ENCODE results near the gene SEC62.
A peak's percentile ranks its signal among the peaks of the same experiment; 100 is the strongest.

The SEC62 gene, protein sequence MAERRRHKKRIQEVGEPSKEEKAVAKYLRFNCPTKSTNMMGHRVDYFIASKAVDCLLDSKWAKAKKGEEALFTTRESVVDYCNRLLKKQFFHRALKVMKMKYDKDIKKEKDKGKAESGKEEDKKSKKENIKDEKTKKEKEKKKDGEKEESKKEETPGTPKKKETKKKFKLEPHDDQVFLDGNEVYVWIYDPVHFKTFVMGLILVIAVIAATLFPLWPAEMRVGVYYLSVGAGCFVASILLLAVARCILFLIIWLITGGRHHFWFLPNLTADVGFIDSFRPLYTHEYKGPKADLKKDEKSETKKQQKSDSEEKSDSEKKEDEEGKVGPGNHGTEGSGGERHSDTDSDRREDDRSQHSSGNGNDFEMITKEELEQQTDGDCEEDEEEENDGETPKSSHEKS

DNA sequence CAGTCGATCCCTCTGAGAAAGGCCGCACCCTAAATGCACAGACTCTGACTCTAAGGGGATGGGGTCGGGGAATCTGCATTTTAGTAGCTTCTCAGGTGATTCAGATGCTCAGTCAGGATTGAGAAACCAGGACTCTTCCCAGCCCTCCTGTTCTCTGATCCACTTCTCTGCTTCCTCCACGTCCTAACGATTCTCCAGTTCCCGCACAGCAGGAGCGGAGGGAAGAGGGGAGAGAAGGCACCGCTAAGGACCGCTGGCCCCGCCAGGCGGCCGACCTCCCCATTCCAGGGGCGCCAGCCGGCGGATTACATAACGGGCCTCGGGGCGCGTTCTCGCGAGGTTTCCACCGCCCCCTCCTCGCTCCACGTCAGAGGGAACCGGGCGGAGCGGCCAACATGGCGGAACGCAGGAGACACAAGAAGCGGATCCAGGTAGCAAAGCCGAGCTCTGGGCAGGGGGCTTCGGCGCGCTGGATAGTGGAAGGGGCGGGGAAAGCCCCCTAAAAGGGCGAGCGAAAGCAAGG is at the start of gene SEC62:
Gene SEC62, plus strand, starts transcription at position 380 of the 523 bp plus-strand sequence. Its CDS starts 16 bp downstream, at position 396.
- DNase-seq (ENCODE audit: low read depth), result peak; percentile 63

DNA sequence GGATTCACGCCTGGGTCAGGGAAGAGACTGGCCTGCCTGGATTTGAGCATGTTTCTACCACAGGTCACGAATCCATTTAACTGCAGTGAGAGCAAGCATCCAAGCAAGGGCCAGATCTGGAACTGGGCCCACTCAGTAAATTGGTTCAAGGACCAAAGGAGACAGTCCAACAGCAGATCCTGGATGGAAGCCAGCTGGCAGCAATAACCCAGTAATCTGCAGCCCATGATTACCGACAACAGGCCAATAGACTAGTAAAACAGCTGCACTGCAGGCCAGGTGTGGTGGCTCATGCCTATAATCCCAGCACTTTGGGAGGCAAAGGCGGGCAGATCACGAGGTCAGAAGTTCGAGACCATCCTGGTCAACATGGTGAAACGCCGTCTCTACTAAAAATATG is 43.4 kb upstream of the SEC62 start:
- no peak for DNase-seq (ENCODE audit: low read depth)

DNA sequence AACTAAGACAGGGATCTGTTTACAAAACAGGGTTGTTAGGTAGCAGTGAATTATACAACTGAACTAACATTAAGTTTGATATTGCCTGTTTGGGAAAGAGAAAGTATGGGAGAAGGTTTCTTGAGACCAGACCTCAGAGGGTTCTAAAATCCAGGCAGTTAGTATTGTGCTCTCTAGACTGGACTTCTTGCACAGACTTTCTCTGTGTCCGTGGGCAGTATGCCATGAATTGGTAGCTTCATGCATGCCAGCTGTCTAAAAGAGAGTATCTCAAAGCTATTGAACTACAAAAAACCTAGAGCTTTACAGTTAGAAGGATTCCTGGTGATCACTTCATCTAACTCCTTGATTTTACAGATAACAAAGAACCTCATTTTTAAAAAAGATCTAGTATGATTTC is 42.8 kb upstream of the SEC62 start:
- DNase-seq (ENCODE audit: low read depth), result no peak

DNA sequence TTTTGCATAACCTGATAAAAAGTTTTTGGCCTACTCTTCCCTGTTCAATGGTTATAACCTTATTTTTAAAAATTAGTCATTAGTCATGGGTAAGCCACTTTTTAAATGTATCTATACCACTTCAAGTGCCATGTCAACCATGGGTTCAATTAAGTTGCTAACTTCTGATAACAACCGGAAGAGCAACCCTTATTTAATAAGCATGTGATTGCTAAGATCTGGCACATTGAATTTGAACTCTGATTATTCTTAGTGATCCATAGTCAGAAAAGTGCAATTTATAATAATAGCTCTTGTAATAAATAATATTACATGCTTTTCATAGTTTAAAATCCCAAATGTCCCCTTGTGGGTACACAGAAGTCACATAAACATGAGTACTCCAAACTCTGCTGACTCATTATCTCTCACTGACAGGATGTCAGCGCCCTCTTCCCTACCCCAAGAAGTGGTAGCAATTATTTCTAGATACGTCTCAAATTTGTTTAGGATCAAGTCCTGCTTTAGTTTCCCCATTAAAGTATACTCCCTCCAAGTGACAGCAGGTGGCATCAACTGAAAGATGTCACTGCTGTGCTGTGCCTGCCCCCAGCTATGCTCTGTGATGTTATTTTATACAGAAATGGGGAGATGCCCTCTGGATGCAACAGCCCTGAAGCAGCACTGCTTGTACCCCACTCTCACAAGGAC is 36.6 kb upstream of the SEC62 start:
- DNase-seq (ENCODE audit: low read depth), result no peak

DNA sequence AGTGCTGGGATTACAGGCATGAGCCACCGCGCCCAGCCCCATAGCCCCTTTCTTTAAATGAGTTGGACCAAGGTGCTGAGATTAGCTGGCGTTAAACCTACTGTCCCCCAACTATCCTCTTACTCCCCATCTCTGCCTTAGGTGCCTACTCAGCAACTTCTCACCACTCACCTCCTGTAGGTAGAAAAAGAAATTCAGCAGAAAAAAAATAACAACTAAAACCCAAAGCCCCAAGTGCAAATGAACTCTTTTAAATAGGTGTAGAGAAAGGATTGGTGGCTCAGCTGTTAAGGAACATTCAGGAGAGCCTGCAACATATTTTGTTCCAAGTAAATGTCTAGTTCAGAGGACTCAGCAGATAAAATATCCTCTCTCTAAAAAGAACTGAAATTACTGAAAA is 35.8 kb upstream of the SEC62 start:
- DNase-seq (ENCODE audit: low read depth), result no peak

DNA sequence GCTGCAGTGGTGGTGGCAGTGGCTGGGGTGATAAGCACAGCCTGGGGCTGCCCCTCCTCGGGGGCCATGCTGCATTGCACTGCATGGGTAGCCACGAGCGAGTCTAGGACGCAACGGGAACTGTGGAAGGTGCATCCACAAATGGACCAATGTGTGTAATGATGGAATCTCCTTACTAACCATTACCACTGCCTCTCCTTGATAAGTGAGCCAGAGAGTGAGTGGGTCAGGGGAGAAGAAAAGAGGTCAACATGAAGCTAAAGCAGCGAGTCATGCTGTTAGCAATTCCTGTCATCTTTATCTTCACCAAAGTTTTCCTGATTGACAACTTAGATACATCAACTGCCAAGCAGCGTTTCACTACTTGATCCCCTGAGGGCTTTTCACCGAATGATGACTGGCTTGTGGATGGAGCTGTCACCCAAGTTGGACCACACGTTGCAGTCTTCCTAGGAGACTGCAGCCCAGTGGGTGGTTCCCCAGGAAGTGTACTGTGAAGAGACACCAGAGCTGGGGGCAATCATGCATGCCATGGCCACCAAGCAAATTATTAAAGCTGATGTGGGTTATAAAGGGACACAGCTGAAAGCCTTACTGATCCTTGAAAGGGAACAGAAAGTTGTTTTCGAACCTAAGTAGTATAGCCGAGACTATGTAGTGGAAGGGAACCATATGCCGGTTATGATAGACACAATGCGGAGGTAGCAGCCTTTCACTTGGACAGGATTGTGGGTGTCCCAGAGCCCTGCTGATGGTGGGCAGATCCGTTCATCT is 34.7 kb upstream of the SEC62 start:
- DNase-seq (ENCODE audit: low read depth), result no peak

DNA sequence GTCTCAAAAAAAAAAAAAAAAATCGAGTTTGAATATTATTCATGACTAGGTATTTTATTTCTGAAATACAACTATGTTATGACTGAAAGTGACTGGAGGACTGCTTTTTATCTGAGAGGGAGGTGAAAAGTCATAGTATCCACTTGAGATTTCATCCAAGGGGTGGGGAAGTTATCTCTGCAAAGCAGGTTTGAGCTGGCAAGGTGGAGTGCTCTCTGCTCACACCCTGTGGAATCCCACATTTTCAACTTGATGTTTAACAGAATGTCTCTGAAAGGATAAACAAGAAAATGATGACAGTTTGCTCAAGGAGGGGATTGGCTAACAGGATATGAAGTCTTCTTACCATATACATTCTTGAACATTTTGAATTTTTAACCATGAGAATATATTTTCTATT is 27.3 kb upstream of the SEC62 start:
- DNase-seq (ENCODE audit: low read depth), result no peak

DNA sequence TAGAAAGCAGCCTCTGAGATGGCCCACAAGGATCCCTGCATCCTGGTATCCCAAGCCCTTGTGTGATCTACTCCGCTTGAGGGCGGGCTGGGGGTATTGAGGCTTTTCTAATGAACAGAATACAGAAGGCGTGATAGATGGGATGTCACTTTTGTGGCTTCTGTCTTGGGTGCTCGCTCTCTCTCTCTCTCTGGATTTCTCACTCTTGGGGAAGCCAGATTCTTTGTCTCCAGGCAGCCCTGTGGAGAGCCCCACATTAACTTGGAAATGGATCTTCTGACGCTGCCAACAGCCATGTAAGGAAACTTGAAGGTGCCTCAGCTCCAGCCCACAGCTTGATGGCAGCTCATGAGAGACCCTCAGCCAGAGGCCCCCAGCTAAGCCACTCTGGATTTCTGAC is 26.9 kb upstream of the SEC62 start:
- DNase-seq (ENCODE audit: low read depth), result no peak

DNA sequence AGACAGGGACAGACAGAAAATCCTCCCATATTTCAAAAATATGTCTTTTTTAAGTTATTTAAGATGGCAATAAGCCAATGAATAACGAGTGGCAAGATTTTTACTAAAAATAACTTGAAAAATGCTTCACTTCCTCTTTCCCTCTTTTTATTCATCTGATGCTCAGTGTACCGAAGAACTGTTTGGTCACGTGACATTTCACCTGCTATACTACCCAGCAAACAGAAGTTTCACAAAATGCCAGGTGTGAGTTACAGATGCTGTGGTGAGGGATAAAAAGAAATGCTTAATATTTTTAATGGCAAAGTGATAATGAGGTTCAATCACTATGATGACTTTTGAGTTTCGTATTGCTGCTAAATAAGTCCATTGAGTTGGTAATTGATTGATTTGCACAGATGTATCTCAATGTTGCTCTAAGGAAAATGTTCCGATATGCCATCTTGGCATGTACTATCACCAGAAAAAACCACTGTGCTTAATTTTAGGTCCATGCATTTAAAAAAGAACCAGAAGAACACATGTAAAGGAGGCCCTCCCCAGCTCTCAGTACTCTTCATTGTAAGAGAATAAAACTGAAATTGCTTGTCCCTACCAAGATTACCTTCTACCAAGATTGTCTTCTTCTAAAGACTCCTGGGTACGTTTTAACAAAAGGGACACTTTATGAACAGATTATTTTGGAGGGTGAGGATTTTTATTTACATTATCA is 26.0 kb upstream of the SEC62 start:
- no peak for DNase-seq (ENCODE audit: low read depth)

DNA sequence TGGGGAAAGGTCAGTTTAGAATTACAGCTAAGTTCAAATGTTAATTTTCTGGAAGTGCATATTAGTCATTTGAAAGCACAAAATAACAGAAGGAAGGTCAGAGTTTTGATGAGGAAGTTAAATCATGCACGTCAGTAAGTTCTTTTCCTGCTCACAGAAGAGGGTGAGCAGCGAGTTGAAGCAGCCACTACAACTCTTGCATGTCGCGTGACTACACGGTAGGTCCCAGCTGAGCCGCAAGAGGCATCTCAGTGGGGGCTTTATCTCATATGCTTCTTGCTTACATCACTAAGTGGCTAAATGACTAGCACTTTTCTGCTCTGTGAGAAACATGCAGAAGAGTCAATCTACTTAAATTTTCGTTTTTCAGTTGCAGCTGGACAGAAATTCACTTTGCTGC is 21.3 kb upstream of the SEC62 start:
- no peak for DNase-seq (ENCODE audit: low read depth)

DNA sequence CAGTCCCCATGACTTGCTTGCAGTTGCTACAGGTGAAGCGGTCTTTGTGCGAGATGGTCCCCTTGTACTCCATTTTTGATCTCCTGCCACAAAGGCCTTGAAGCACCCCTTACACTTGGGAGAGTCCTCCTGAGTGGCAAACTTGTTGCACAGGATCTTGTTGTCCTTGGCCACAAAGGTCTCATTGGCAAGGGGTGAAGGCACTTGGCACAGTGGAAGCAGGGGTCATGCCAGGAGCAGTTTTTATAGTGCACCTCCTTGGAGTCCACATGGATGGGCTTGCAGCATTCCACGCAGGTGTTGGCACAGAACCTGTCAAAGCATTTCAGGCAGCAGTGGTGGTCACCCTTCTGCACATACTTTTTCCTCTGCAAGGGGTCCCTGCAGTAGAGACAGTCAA is 20.3 kb upstream of the SEC62 start:
- no peak for DNase-seq (ENCODE audit: low read depth)

DNA sequence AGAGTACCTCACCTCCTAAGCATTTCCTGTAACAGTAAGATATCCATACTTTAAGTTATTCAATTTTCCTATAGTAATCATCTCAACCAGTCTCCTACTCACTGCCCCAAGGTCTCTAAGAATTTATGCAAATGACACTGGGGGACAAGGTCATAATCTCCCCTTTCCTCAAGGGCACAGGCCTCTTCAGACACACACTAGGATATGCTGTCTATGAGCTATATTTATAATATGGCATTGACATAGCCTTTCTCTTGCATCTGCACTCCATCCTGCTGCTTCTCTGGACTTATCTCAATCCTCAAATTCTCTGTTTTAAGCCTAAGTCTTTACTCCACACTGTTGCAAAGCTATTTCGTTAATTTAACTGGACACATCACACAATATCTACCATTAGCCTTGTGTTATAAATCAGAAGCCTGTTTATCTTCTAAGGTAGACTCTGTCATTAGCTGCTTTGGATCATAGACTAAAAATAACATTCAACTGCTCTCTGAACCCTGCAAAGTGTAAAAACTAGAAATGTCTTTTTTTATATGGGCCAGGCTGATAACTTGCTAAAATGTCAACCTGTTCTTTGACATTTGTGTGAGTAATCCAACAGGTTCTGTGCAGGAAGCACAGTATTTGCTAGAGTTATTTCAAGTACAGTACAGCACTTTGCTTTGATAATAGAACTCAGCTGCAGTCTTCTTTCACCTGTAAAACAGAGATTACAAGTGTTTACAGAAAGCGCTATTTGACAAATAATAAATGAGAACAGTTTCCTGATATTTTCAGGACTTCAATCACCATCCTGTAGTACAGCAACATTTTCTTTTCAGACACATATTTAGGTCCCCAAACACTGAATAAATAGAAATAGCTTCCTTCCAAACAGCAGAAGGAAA is 17.8 kb upstream of the SEC62 start:
- no peak for DNase-seq (ENCODE audit: low read depth)

DNA sequence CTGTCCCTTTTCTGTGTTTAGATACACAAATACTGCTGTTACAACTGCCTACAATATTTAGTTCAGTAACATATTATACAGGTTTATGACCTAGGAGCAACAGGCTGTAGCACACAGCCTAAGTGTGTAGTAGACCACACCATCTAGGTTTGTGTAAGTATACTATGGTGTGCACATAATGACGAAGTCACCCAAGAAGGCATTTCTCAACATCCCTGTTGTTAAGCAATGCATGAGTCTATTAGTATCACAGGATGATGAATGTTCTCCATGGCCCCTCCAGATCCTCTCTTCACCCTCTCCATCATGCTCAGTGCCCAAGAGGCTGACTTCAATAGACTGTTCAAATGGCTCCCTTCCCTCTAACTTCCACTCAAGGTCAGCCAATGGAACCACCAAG is 14.6 kb upstream of the SEC62 start:
- DNase-seq (ENCODE audit: low read depth), result no peak

DNA sequence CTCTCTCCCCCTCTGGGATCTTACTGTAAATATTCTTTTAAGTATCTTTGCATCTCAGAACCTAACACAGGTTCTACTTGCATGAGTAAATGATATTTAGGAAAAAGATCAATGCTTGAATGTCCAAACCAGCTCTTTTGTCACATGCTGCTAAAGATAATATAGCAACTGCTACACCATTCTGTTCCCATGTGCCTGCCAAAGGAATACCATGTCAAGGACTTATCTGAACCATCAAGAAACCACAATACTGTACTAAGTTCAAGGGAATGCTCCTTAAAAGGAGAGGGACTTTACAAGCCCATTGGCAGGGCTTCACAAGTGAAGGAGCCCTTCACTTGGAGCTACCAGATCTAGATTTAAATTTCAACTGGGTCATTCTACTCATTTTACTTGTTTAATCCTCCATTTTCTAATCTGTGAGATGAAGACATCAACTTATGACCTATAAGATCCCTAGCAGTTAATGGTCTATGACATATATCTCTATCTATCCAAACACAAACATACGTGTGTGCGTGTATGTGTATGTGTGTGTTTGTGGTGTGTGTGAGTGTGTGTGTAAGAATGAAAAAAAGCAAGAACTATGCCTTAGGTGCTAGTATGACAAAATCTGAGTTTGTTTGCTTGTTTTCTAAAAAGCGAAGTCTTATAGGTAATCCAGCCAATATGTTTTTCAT is 13.0 kb upstream of the SEC62 start:
- DNase-seq (ENCODE audit: low read depth), result no peak

DNA sequence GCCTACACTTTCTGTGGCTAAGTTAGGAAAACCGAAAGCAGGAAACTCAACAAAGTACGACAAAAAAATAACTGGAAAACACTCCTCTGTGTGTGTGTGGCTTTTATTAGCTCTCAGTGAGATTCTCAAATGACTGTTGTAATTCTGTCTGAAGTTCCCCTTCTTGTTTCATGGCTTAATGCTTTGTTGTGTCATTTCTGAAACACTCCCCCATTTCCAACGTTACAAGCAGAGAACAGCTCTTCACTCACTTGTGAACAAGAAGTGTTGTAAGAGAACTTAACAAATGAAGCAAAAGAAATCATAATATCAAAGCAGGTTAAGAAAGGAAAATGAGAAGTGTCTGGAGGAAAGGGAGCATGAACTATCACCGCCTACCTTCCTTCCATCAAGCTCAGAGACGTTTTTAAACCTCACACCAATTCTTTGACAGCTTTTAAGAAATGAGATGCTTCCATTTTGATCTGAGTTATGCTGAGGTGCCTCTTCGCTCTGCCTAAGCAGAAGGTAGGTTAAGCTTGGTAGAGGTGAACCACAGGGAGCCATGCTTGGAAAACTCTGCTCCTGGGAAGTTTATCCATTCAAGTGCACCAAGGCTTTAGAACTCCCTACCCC is 12.4 kb upstream of the SEC62 start:
- DNase-seq (ENCODE audit: low read depth), result no peak

DNA sequence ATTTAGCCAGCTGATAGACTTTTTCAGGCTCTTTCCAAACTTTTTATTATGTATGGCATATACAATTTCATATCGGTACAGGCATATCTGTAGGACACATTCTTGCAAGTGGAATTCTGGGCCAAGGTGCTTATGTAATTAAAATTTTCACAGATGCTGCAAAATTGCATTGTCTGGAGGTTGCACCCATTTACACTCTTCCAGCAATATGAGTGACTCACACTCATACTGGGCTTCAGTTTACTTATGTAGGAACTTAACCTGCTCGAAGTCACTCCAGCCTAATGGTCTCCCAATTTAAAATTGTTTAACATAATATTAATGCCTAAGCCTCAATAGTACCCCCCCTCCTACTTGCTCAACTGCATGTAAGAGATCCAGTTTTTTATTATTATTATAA is 11.2 kb upstream of the SEC62 start:
- DNase-seq (ENCODE audit: low read depth), result no peak

DNA sequence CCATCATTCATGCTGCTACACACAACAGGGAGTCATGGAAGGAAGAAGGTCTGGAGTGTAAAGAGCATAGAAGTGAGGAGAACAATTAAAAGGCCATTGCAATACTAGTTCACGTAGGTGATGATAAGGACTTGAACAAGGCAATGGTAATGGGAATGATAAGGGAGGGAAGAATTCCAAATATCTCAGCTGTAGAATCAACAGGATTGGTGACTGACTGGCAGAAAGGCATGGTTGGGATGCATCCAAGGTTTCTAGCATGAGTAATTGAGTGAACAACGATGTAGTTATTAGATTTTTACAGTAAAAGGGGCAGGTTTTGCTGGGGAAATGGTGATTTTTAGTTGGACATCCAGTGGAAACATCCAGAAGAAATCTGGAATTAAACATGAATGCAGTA is 2.4 kb upstream of the SEC62 start:
- peak; percentile 60 for DNase-seq (ENCODE audit: low read depth)

DNA sequence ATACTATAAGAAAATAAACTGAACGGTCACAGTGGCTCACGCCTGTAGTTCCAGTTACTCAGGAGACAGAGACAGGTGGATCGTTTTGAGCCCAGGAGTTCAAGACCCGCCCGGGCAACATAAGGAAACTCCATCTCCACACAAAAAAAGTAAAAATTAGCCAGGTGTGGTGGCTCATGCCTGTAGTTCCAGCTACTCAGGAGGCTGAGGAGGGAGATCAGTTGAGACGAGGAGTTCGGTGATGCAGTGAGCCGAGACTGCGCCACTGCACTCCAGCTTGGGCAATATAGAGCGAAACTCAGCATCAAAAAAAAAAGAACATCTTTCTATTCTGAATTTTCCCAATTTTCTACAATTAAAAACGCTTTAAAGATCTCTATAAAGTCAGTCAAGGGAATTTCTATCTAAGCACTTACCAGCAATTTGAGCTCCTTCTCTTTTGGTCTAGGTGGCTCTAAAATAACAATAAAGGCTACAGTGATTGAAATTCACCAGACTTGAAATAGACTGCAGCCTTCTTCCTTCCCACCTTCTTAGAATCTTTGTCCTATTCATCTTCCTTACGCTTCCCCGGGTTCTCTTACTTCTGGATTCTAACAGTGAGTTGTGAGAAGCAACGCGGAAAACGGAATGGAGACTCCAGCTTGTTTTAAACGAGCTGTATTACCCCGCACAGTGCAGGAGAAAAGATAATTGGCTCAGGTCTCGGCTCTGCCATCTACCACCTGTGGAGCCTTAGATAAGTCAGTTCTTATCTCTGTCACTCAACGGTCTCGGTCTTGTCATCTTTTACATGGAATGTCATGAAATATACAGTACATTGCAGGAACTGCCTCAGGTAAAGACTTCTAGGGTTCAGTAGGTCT is 812 bp upstream of the SEC62 start:
- no peak for DNase-seq (ENCODE audit: low read depth)

Measured in HS-5 (cell line).